Suprapubic skin (tissue), 4 donors: ENCODE measurements around the gene KRT8.

Experiments
- EP300 ChIP-seq: sonication (generic); formaldehyde crosslinking; IDR thresholded peaks from one replicate; pipeline ENCODE4 v1.6.1; 2017; ENCODE audit warnings: antibody characterized with exemption
- POLR2A ChIP-seq, 2 donors: fragments of 450-650 bp; IDR thresholded peaks; one replicate each; pipeline ENCODE4 v1.6.1; 2017; ENCODE audit warnings: antibody characterized with exemption in 2 of 2, mild to moderate bottlenecking in 2 of 2, moderate library complexity in 2 of 2
- POLR2AphosphoS5 ChIP-seq, 3 donors: sonication (generic); formaldehyde crosslinking; IDR thresholded peaks; one replicate each; pipeline ENCODE4 v1.6.1; 2017; ENCODE audit warnings: antibody characterized with exemption in 3 of 3
- TF ChIP-seq, protein P1 (sequence below), 2 donors: fragments of 200-600 bp in 1 of 2; fragments of 450-650 bp in 1 of 2; sonication (generic) in 1 of 2; IDR thresholded peaks; one replicate each; pipeline ENCODE4 v1.5.1; 2016 to 2019; ENCODE audit warnings: antibody characterized with exemption in 2 of 2, mild to moderate bottlenecking in 1 of 2, moderate library complexity in 1 of 2

GRCh38 chr12:52946797-52947547 is 42.1 kb upstream of the KRT8 start:
- no peak for TF ChIP-seq EP300
- TF ChIP-seq, protein P1, sequence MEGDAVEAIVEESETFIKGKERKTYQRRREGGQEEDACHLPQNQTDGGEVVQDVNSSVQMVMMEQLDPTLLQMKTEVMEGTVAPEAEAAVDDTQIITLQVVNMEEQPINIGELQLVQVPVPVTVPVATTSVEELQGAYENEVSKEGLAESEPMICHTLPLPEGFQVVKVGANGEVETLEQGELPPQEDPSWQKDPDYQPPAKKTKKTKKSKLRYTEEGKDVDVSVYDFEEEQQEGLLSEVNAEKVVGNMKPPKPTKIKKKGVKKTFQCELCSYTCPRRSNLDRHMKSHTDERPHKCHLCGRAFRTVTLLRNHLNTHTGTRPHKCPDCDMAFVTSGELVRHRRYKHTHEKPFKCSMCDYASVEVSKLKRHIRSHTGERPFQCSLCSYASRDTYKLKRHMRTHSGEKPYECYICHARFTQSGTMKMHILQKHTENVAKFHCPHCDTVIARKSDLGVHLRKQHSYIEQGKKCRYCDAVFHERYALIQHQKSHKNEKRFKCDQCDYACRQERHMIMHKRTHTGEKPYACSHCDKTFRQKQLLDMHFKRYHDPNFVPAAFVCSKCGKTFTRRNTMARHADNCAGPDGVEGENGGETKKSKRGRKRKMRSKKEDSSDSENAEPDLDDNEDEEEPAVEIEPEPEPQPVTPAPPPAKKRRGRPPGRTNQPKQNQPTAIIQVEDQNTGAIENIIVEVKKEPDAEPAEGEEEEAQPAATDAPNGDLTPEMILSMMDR (IDR thresholded peaks at IDR 0.05): no peak
- no peak for TF ChIP-seq POLR2AphosphoS5 (IDR thresholded peaks at IDR 0.05)
- TF ChIP-seq POLR2A (IDR thresholded peaks at IDR 0.05): no peak
